ENCODE measurements around the gene MTTP.

DNA sequence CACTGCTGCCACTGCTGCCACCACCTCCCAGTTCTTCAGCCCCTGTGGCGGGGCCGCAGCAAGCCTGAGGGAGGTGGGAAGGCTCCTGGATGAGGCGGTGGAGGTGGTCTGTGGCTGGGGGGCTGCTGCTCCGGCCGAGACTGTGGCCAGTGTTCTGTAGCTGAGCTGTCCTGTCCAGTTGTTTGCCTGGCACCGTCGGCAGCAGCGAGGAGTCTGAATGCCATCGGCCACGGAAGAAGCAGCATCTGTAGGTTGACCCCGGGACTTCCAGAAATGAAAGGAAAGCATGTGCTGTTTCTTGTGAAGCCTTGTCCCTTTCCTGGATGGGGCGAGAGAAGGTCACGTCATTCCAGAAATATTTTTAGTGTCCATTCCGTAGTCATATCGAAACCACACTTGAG is 79.7 kb downstream of the MTTP start:
- TF ChIP-seq RAD21 (IDR thresholded peaks at IDR 0.05) (no peak), SP1 (IDR thresholded peaks at IDR 0.05) (no peak), CTCF (IDR thresholded peaks at IDR 0.05; ENCODE audit: low read depth, low read length, missing input control) (no peak), FOXA1 (IDR thresholded peaks at IDR 0.05) (no peak), RXRA (IDR thresholded peaks at IDR 0.05) (no peak), ATF3 (IDR thresholded peaks at IDR 0.05) (no peak), FOXA2 (IDR thresholded peaks at IDR 0.05) (no peak), YY1 (IDR thresholded peaks at IDR 0.05) (no peak), TAF1 (conservative IDR thresholded peaks at IDR 0.05) (no peak)
- TF ChIP-seq, protein P1, sequence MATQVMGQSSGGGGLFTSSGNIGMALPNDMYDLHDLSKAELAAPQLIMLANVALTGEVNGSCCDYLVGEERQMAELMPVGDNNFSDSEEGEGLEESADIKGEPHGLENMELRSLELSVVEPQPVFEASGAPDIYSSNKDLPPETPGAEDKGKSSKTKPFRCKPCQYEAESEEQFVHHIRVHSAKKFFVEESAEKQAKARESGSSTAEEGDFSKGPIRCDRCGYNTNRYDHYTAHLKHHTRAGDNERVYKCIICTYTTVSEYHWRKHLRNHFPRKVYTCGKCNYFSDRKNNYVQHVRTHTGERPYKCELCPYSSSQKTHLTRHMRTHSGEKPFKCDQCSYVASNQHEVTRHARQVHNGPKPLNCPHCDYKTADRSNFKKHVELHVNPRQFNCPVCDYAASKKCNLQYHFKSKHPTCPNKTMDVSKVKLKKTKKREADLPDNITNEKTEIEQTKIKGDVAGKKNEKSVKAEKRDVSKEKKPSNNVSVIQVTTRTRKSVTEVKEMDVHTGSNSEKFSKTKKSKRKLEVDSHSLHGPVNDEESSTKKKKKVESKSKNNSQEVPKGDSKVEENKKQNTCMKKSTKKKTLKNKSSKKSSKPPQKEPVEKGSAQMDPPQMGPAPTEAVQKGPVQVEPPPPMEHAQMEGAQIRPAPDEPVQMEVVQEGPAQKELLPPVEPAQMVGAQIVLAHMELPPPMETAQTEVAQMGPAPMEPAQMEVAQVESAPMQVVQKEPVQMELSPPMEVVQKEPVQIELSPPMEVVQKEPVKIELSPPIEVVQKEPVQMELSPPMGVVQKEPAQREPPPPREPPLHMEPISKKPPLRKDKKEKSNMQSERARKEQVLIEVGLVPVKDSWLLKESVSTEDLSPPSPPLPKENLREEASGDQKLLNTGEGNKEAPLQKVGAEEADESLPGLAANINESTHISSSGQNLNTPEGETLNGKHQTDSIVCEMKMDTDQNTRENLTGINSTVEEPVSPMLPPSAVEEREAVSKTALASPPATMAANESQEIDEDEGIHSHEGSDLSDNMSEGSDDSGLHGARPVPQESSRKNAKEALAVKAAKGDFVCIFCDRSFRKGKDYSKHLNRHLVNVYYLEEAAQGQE (IDR thresholded peaks at IDR 0.05) = no peak

All from liver (tissue), 3 donors.